Stimulated activated CD8-positive, alpha-beta memory T cell treated with anti-CD3 and anti-CD28 coated beads, Interleukin-2, amount 100 ng/mL, for 1 hour (primary cell): Measurements from ENCODE around the gene UNC5CL.

Experiments
- DNase-seq, 2 donors: peaks; one replicate each; pipeline ENCODE4 v3.0.0-alpha.2; 2020; ENCODE audit warnings: low read depth in 2 of 2

UNC5CL gene

GRCh38 chr6:41039060-41039998 is at the start of gene UNC5CL:
Gene UNC5CL, minus strand, starts transcription at chr6:41039221. Its CDS starts 4,147 bp downstream, at chr6:41035074.
- DNase-seq: peak in 1 of 2 donors; percentile 26

- no peak for DNase-seq
These were observed 49.4 kb upstream of the UNC5CL start for GRCh38 chr6:41088451-41088850.

GRCh38 chr6:41085182-41085581 is 46.2 kb upstream of the UNC5CL start:
- no peak for DNase-seq

GRCh38 chr6:41083072-41083471 is 44.1 kb upstream of the UNC5CL start:
- DNase-seq: no peak

- no peak for DNase-seq
These were observed 41.6 kb upstream of the UNC5CL start for GRCh38 chr6:41080621-41081020.

- no peak for DNase-seq
These were observed 40.1 kb upstream of the UNC5CL start for GRCh38 chr6:41079080-41079479.

GRCh38 chr6:41078101-41078500 is 39.1 kb upstream of the UNC5CL start:
- no peak for DNase-seq

- DNase-seq: no peak
These were observed 38.5 kb upstream of the UNC5CL start for GRCh38 chr6:41077536-41077935.

GRCh38 chr6:41075651-41076626 is 36.9 kb upstream of the UNC5CL start:
- DNase-seq: no peak

GRCh38 chr6:41074692-41075436 is 35.8 kb upstream of the UNC5CL start:
- DNase-seq: no peak

GRCh38 chr6:41073968-41074691 is 35.1 kb upstream of the UNC5CL start:
- no peak for DNase-seq

- peak; percentile 52 to 68 for DNase-seq
These were observed 34.4 kb upstream of the UNC5CL start for GRCh38 chr6:41073203-41073967.

GRCh38 chr6:41072836-41073202 is 33.8 kb upstream of the UNC5CL start, which contains the start of gene NFYA:
Gene NFYA, plus strand, starts transcription at chr6:41072974. Its CDS starts 6,116 bp downstream, at chr6:41079090.
- peak in 1 of 2 donors; percentile 100 for DNase-seq

GRCh38 chr6:41071923-41072835 is 33.2 kb upstream of the UNC5CL start, which contains the start of gene OARD1:
Gene OARD1, minus strand, starts transcription at chr6:41072356. Its CDS starts 722 bp downstream, at chr6:41071634.
- peak; percentile 99 to 100 for DNase-seq

- no peak for DNase-seq
These were observed 32.5 kb upstream of the UNC5CL start for GRCh38 chr6:41071501-41071922.

GRCh38 chr6:41066867-41067304 is 27.9 kb upstream of the UNC5CL start:
- peak; percentile 14 to 37 for DNase-seq

GRCh38 chr6:41065550-41066026 is 26.6 kb upstream of the UNC5CL start:
- DNase-seq: no peak

GRCh38 chr6:41064841-41065240 is 25.8 kb upstream of the UNC5CL start:
- DNase-seq: no peak
